Stimulated activated CD8-positive, alpha-beta memory T cell treated with anti-CD3 and anti-CD28 coated beads, Interleukin-4, amount 100 ng/mL, for 24 hours (primary cell): ENCODE measurements around the gene TAMALIN.

Experiments used
- DNase-seq: peaks from one replicate; pipeline ENCODE4 v3.0.0-alpha.2; 2020; ENCODE audit warnings: low read depth

Gene TAMALIN

GRCh38 chr12:52037248-52037861 is 30.6 kb downstream of the TAMALIN start:
- DNase-seq: no peak

- DNase-seq: no peak
Observed at GRCh38 chr12:52038447-52038846, 31.7 kb downstream of the TAMALIN start.

GRCh38 chr12:52041035-52041434 is 34.3 kb downstream of the TAMALIN start:
- DNase-seq: no peak

GRCh38 chr12:52041695-52042123 is 35.0 kb downstream of the TAMALIN start:
- no peak for DNase-seq

- DNase-seq: no peak
Observed at GRCh38 chr12:52042706-52043385, 36.1 kb downstream of the TAMALIN start.

GRCh38 chr12:52043386-52044212 is 36.9 kb downstream of the TAMALIN start:
- no peak for DNase-seq

- no peak for DNase-seq
Observed at GRCh38 chr12:52044292-52044983, 37.7 kb downstream of the TAMALIN start.

- DNase-seq: no peak
Observed at GRCh38 chr12:52045794-52046199, 39.1 kb downstream of the TAMALIN start.

- no peak for DNase-seq
Observed at GRCh38 chr12:52046859-52047258, 40.1 kb downstream of the TAMALIN start.

- no peak for DNase-seq
Observed at GRCh38 chr12:52049286-52049685, 42.5 kb downstream of the TAMALIN start.

- no peak for DNase-seq
Observed at GRCh38 chr12:52049688-52050087, 42.9 kb downstream of the TAMALIN start.

GRCh38 chr12:52050116-52050757 is 43.5 kb downstream of the TAMALIN start:
- no peak for DNase-seq

- peak; percentile 99 for DNase-seq
Observed at GRCh38 chr12:52050758-52051541, 44.2 kb downstream of the TAMALIN start, which contains the start of gene NR4A1. Gene NR4A1, plus strand, starts transcription at chr12:52051442. Its CDS starts 2,887 bp downstream, at chr12:52054329.

- DNase-seq: no peak
Observed at GRCh38 chr12:52052468-52053186, 45.9 kb downstream of the TAMALIN start.

GRCh38 chr12:52053536-52054209 is 46.9 kb downstream of the TAMALIN start:
- DNase-seq: no peak

- DNase-seq: no peak
Observed at GRCh38 chr12:52054231-52054832, 47.6 kb downstream of the TAMALIN start.

GRCh38 chr12:52054833-52055730 is 48.3 kb downstream of the TAMALIN start:
- DNase-seq: no peak
